Measurements from ENCODE around the gene FBXO42.

The FBXO42 gene

GRCh38 chr1:16351994-16352841, at the start of gene FBXO42:
Gene FBXO42, minus strand, starts transcription at chr1:16352480. Its CDS starts 37,062 bp downstream, at chr1:16315418.
- peak; percentile 69 to 84 (median 82) for DNase-seq (ENCODE audit: low read depth in 4 of 4, low spot score in 1 of 4)

- DNase-seq (ENCODE audit: low read depth in 4 of 4, low spot score in 1 of 4) = no peak
These were observed 46.2 kb upstream of the FBXO42 start for GRCh38 chr1:16398371-16398953.

GRCh38 chr1:16397120-16397519, 44.8 kb upstream of the FBXO42 start:
- DNase-seq (ENCODE audit: low read depth in 4 of 4, low spot score in 1 of 4) = no peak

- DNase-seq (ENCODE audit: low read depth in 4 of 4, low spot score in 1 of 4) = no peak
These were observed 44.3 kb upstream of the FBXO42 start for GRCh38 chr1:16396591-16396990.

GRCh38 chr1:16394977-16395376, 42.7 kb upstream of the FBXO42 start:
- no peak for DNase-seq (ENCODE audit: low read depth in 4 of 4, low spot score in 1 of 4)

- DNase-seq (ENCODE audit: low read depth in 4 of 4, low spot score in 1 of 4) = no peak
These were observed 41.6 kb upstream of the FBXO42 start for GRCh38 chr1:16393570-16394521.

GRCh38 chr1:16392740-16393569, 40.7 kb upstream of the FBXO42 start:
- no peak for DNase-seq (ENCODE audit: low read depth in 4 of 4, low spot score in 1 of 4)

GRCh38 chr1:16391411-16391810, 39.1 kb upstream of the FBXO42 start:
- no peak for DNase-seq (ENCODE audit: low read depth in 4 of 4, low spot score in 1 of 4)

GRCh38 chr1:16387201-16388188, 35.2 kb upstream of the FBXO42 start:
- no peak for DNase-seq (ENCODE audit: low read depth in 4 of 4, low spot score in 1 of 4)

GRCh38 chr1:16386454-16387113, 34.3 kb upstream of the FBXO42 start:
- DNase-seq (ENCODE audit: low read depth in 4 of 4, low spot score in 1 of 4) = no peak

GRCh38 chr1:16385659-16386453, 33.6 kb upstream of the FBXO42 start:
- DNase-seq (ENCODE audit: low read depth in 4 of 4, low spot score in 1 of 4) = no peak

- no peak for DNase-seq (ENCODE audit: low read depth in 4 of 4, low spot score in 1 of 4)
These were observed 31.6 kb upstream of the FBXO42 start for GRCh38 chr1:16383888-16384287.

- no peak for DNase-seq (ENCODE audit: low read depth in 4 of 4, low spot score in 1 of 4)
These were observed 28.6 kb upstream of the FBXO42 start for GRCh38 chr1:16380868-16381267.

- DNase-seq (ENCODE audit: low read depth in 4 of 4, low spot score in 1 of 4) = no peak
These were observed 26.2 kb upstream of the FBXO42 start for GRCh38 chr1:16378443-16378842.

GRCh38 chr1:16376971-16377370, 24.7 kb upstream of the FBXO42 start:
- DNase-seq (ENCODE audit: low read depth in 4 of 4, low spot score in 1 of 4) = no peak

GRCh38 chr1:16375521-16376340, 23.5 kb upstream of the FBXO42 start:
- no peak for DNase-seq (ENCODE audit: low read depth in 4 of 4, low spot score in 1 of 4)

- no peak for DNase-seq (ENCODE audit: low read depth in 4 of 4, low spot score in 1 of 4)
These were observed 22.0 kb upstream of the FBXO42 start for GRCh38 chr1:16374266-16374665.
